ENCODE data around the gene EEF1A2. TPM values are rescaled to one million over a fixed set of nuclear protein-coding genes. Genes with fewer than 3 reads are reported as not detected.

Gene EEF1A2
- total RNA-seq = 1 to 10 TPM in 3 of 7 donors, under 1 TPM in 4; 0.39 to 1.4 (median 0.54) TPM
- polyA plus RNA-seq = under 1 TPM; 0.48 to 0.57 (median 0.53) TPM
- long read RNA-seq, donor 1, partial matches to known transcripts = 49 of 532 reads
- long read RNA-seq, donor 1, other reads (novel, unspliced or antisense) = 483 of 532 reads
- long read RNA-seq, donor 2, partial matches to known transcripts = 586 of 599 reads
- long read RNA-seq, donor 2, other reads (novel, unspliced or antisense) = 13 of 599 reads

- intact Hi-C loops (cut with DNase I; ENCODE audit: low total_unique reads) = no loop called here
- Histone ChIP-seq H3K4me1 (peaks cover 5 to 42% (median 30%) of the 10 kb centered on the region in 6 donors), H3K36me3 (no peaks in the 10 kb centered on the region), H3K9me3 (peaks cover 0 to 1% (median 0%) of the 10 kb centered on the region in 8 donors), H3K27ac (no peak within 1 kb of the TSS), H3K27me3 (replicated peaks in 1 of 7) (peaks cover 0 to 90% (median 44%) of the 10 kb centered on the region in 7 donors), H3K4me3 (peak within 1 kb of the TSS; percentile 27 to 71 (median 40))
- TF ChIP-seq POLR2A (IDR thresholded peaks at IDR 0.05) (no peak), CTCF (IDR thresholded peaks at IDR 0.05 in 8 of 11, conservative IDR thresholded peaks at IDR 0.05 in 3 of 11) (peak in 4 of 11 experiments; percentile 8 to 17 (median 14)), POLR2AphosphoS5 (IDR thresholded peaks at IDR 0.05) (no peak)
- DNase-seq = peak; percentile 80
- 0 to 1% (median 0%) methylated on average over 5 to 58 of the region's 58 CpGs for WGBS, 5 donors
These were observed at the start of gene EEF1A2 for GRCh38 chr20:63498960-63499337. Gene EEF1A2, minus strand, starts transcription at chr20:63499083. Its CDS starts 1,320 bp downstream, at chr20:63497763.

GRCh38 chr20:63548542-63548941, 49.7 kb upstream of the EEF1A2 start:
- Histone ChIP-seq H3K27ac (no peak overlapping the region), H3K4me1 (peaks cover 10 to 78% (median 46%) of the 10 kb centered on the region in 6 donors), H3K9me3 (no peaks in the 10 kb centered on the region), H3K4me3 (no peak overlapping the region), H3K27me3 (replicated peaks in 1 of 7) (peaks cover 0 to 56% (median 4%) of the 10 kb centered on the region in 7 donors), H3K36me3 (no peaks in the 10 kb centered on the region)
- DNase-seq = no peak
- TF ChIP-seq POLR2AphosphoS5 (IDR thresholded peaks at IDR 0.05) = no peak
- TF ChIP-seq POLR2A (IDR thresholded peaks at IDR 0.05) = no peak
- TF ChIP-seq CTCF (IDR thresholded peaks at IDR 0.05 in 8 of 11, conservative IDR thresholded peaks at IDR 0.05 in 3 of 11) = no peak
- intact Hi-C loops (cut with DNase I; ENCODE audit: low total_unique reads) = no loop called here
- WGBS, 5 donors = 51 to 57% (median 55%) methylated on average over 9 to 11 of the region's 11 CpGs

- Histone ChIP-seq H3K4me1 (peaks cover 12 to 78% (median 47%) of the 10 kb centered on the region in 6 donors), H3K9me3 (no peaks in the 10 kb centered on the region), H3K27me3 (replicated peaks in 1 of 7) (peaks cover 0 to 49% (median 4%) of the 10 kb centered on the region in 7 donors), H3K27ac (no peak within 1 kb of the TSS), H3K4me3 (peak within 1 kb of the TSS in 1 of 8 donors; percentile 3), H3K36me3 (no peaks in the 10 kb centered on the region)
- DNase-seq = no peak
- intact Hi-C loops (cut with DNase I; ENCODE audit: low total_unique reads) = no loop called here
- 56 to 76% (median 61%) methylated on average over 20 to 35 of the region's 35 CpGs for WGBS, 5 donors
- no peak for TF ChIP-seq CTCF (IDR thresholded peaks at IDR 0.05 in 8 of 11, conservative IDR thresholded peaks at IDR 0.05 in 3 of 11)
These were observed 49.0 kb upstream of the EEF1A2 start, which contains the start of gene SRMS for GRCh38 chr20:63547725-63548480. Gene SRMS, minus strand, starts transcription at chr20:63547749. Its CDS starts 286 bp downstream, at chr20:63547463.

Data from spleen (tissue), 13 donors.